MCF 10A (cell line): ENCODE measurements around the gene PLEKHG7. TPM values are rescaled to one million over a fixed set of nuclear protein-coding genes. Genes with fewer than 3 reads are reported as not detected.
"Not testable (repeated sequence)": the region's sequence is repeated elsewhere in the genome, so short reads cannot be mapped to it uniquely, and the experiment has no call there.

Experiments
- BruUV-seq: library from RNA; stranded (reverse); fragments of 400-500 nt; replicated peaks from 2 replicates; lab custom pipeline; 2021; lab: Mats Ljungman, UMichigan
- CTCF ChIA-PET: fragments of 300-600 bp; sonication (Branson Sonifier 250); formaldehyde crosslinking; extraction: SDS; loops from one replicate; lab custom pipeline; 2021; ENCODE audit warnings: antibody characterized with exemption, inconsistent platforms; lab: Yijun Ruan, JAX
- POLR2A ChIA-PET: fragments of 300-600, 350-650 bp; sonication (Branson Sonifier 250); formaldehyde crosslinking; extraction: SDS; loops from one replicate; lab custom pipeline; 2020; ENCODE audit warnings: antibody characterized with exemption, inconsistent platforms; lab: Yijun Ruan, JAX
- DNase-seq: peaks from one replicate; pipeline ENCODE4 v3.0.0-alpha.2; 2018; ENCODE audit not compliant: unreplicated experiment
- H3K27ac Mint-ChIP-seq: one replicate; pipeline ENCODE4 v1.8.0; 2022; ENCODE audit warnings: mild to moderate bottlenecking, low read depth, mixed read lengths; ENCODE audit not compliant: unreplicated experiment
- H3K27me3 Mint-ChIP-seq: one replicate; pipeline ENCODE4 v1.8.0; 2022; ENCODE audit warnings: mixed read lengths; ENCODE audit not compliant: insufficient read depth, unreplicated experiment
- H3K36me3 Mint-ChIP-seq: one replicate; pipeline ENCODE4 v1.8.0; 2022; ENCODE audit warnings: mild to moderate bottlenecking, moderate library complexity, mixed read lengths; ENCODE audit not compliant: insufficient read depth, unreplicated experiment
- H3K4me1 Mint-ChIP-seq: one replicate; pipeline ENCODE4 v1.8.0; 2022; ENCODE audit warnings: mixed read lengths; ENCODE audit not compliant: insufficient read depth, unreplicated experiment
- H3K4me3 Mint-ChIP-seq: one replicate; pipeline ENCODE4 v1.8.0; 2022; ENCODE audit warnings: mild to moderate bottlenecking, moderate library complexity, mixed read lengths; ENCODE audit not compliant: unreplicated experiment
- H3K9me3 Mint-ChIP-seq: one replicate; pipeline ENCODE4 v1.8.0; 2022; ENCODE audit warnings: mixed read lengths; ENCODE audit not compliant: unreplicated experiment
- intact Hi-C: fragments of 100-400 bp; cut with micrococcal nuclease; formaldehyde crosslinking; loops from 2 replicates; pipeline ENCODE4 v1.14.1; 2022
- total RNA-seq: library from RNA; stranded (reverse); gene quantifications from 2 replicates; pipeline ENCODE4 v1.2.3, GENCODE V29; 2022
- TF ChIP-seq, protein P1 (sequence below): fragments of 200-600 bp; IDR thresholded peaks from one replicate; pipeline ENCODE4 v1.8.0; 2022; ENCODE audit warnings: antibody characterized with exemption, mild to moderate bottlenecking; ENCODE audit not compliant: unreplicated experiment

Gene PLEKHG7
- total RNA-seq, 1 experiment from 2014 or later = not detected

DNA sequence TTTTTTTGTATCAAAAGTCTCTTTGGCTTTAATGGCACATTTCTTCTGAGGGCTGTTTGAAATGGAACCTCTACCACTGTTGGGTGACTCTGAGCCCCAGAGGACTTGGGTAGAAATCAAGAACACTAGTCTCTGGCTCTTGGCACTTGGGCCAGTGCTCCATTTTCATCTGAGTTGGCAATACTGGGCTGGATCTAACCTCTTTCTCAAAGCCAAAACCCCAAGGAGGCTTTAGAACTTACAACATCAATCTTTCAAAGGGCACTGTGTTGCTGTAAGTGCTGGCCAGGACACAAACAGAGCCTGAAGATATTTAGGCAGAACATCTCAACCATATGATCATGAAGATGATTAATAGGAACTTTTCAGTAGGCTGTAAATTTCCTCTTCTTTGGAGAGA lies 34.0 kb upstream of the PLEKHG7 start:
- TF ChIP-seq, protein P1, sequence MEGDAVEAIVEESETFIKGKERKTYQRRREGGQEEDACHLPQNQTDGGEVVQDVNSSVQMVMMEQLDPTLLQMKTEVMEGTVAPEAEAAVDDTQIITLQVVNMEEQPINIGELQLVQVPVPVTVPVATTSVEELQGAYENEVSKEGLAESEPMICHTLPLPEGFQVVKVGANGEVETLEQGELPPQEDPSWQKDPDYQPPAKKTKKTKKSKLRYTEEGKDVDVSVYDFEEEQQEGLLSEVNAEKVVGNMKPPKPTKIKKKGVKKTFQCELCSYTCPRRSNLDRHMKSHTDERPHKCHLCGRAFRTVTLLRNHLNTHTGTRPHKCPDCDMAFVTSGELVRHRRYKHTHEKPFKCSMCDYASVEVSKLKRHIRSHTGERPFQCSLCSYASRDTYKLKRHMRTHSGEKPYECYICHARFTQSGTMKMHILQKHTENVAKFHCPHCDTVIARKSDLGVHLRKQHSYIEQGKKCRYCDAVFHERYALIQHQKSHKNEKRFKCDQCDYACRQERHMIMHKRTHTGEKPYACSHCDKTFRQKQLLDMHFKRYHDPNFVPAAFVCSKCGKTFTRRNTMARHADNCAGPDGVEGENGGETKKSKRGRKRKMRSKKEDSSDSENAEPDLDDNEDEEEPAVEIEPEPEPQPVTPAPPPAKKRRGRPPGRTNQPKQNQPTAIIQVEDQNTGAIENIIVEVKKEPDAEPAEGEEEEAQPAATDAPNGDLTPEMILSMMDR = no peak
- intact Hi-C loops = no loop called here
- ChIA-PET CTCF (interaction anchor here (0.6 to 0.7 kb wide), 2 partner anchors 38 to 152 kb away, joined by 3 to 4 read pairs; no protein-coding TSS in a partner anchor), POLR2A (no interaction called here)
- H3K36me3 Mint-ChIP-seq = no peaks in the 10 kb centered on the region
- BruUV-seq = no TSS peak
- no peaks in the 10 kb centered on the region for H3K4me1 Mint-ChIP-seq
- no peaks in the 10 kb centered on the region for H3K27me3 Mint-ChIP-seq
- DNase-seq = no peak
- no peak overlapping the region for H3K27ac Mint-ChIP-seq
- H3K9me3 Mint-ChIP-seq = no peaks in the 10 kb centered on the region
- H3K4me3 Mint-ChIP-seq = no peak overlapping the region

DNA sequence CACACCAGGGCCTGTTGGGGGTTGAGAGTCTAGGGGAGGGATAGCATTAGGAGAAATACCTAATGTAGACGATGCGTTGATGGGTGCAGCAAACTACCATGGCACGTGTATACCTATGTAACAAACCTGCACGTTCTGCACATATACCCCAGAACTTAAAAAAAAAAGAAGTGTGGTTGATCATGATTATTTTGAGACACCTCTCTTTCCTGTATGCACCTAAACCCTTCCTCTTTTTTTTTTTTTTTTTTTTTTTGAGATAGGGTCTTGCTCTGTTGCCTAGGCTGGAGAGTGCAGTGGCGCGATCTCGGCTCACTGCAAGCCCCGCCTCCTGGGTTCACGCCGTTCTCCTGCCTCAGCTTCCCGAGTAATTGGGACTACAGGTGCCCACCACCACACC lies 31.3 kb upstream of the PLEKHG7 start:
- H3K4me3 Mint-ChIP-seq, BruUV-seq, H3K36me3 Mint-ChIP-seq, DNase-seq, POLR2A ChIA-PET, intact Hi-C loops, H3K4me1 Mint-ChIP-seq, H3K9me3 Mint-ChIP-seq, H3K27ac Mint-ChIP-seq, H3K27me3 Mint-ChIP-seq: not testable (repeated sequence)
- CTCF ChIA-PET = interaction anchor here (1.3 kb wide), 1 partner anchor 22 kb away, joined by 6 read pairs; no protein-coding TSS in a partner anchor

DNA sequence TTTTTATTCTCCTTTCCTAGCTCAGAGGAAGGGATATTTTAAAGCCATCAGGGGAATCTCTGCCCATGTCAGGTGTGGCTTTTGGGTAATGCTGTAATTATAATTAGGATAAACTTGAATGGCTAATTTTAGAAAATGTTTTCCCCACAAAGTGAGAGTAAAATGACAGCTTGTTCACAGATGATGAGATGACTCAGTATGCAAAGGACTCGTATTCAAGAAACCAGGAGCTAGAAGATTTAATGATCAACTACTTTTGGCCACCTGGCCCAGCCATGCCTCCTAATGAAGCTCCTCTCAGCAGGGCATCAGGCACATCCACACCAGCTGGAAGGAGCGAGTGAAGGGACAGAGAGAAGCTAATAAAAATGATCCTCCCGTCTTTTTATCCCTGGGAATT lies 29.0 kb upstream of the PLEKHG7 start:
- Mint-ChIP-seq H3K36me3 (no peaks in the 10 kb centered on the region), H3K9me3 (no peaks in the 10 kb centered on the region), H3K27ac (no peak overlapping the region), H3K27me3 (no peaks in the 10 kb centered on the region), H3K4me3 (no peak overlapping the region), H3K4me1 (no peaks in the 10 kb centered on the region)
- intact Hi-C loops = no loop called here
- POLR2A ChIA-PET = no interaction called here
- no TSS peak for BruUV-seq
- TF ChIP-seq, protein P1 = no peak
- CTCF ChIA-PET = no interaction called here
- no peak for DNase-seq

DNA sequence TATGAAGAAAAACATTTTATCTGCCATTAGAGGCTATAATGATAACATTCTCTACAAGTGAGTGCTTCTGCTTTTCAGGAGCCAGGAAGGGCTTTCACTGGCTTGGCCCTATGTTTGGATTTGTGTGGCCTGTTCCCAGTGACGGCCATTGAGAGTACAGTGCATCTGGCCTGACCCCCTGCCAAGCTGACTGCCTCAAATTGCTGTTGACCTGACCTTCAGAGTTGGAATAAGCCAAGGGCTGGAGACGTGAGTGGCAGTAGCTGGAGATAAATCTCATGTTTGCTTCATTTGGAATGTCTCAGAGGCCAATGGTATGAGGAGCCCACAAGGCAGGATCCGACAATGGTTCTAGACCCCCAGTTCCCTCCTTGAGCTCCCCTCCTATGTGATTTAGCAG lies 28.3 kb upstream of the PLEKHG7 start:
- H3K36me3 Mint-ChIP-seq = no peaks in the 10 kb centered on the region
- intact Hi-C loops = no loop called here
- no peaks in the 10 kb centered on the region for H3K27me3 Mint-ChIP-seq
- TF ChIP-seq, protein P1 = no peak
- H3K4me1 Mint-ChIP-seq = no peaks in the 10 kb centered on the region
- POLR2A ChIA-PET = no interaction called here
- no TSS peak for BruUV-seq
- H3K27ac Mint-ChIP-seq = no peak overlapping the region
- no peak for DNase-seq
- CTCF ChIA-PET = no interaction called here
- no peak overlapping the region for H3K4me3 Mint-ChIP-seq
- H3K9me3 Mint-ChIP-seq = no peaks in the 10 kb centered on the region
